Mesothelial cell of epicardium (in vitro differentiated cells): ENCODE measurements around the gene NYNRIN. TPM values are rescaled to one million over a fixed set of nuclear protein-coding genes. Genes with fewer than 3 reads are reported as not detected.
"Not testable (repeated sequence)": the region's sequence is repeated elsewhere in the genome, so short reads cannot be mapped to it uniquely, and the experiment has no call there.

Experiments
- DNase-seq, 2 experiments: peaks; one replicate each; pipeline ENCODE4 v3.0.0; 2021; ENCODE audit warnings: low spot score in 2 of 2; ENCODE audit not compliant: unreplicated experiment in 2 of 2
- H3K27ac Mint-ChIP-seq: 2 replicates; pipeline ENCODE4 v1.8.0; 2021; ENCODE audit warnings: mixed read lengths
- H3K27me3 Mint-ChIP-seq: 2 replicates; pipeline ENCODE4 v1.8.0; 2021; ENCODE audit warnings: low read depth, mixed read lengths
- H3K36me3 Mint-ChIP-seq: 2 replicates; pipeline ENCODE4 v1.8.0; 2021; ENCODE audit warnings: mixed read lengths
- H3K4me1 Mint-ChIP-seq: 2 replicates; pipeline ENCODE4 v1.8.0; 2021; ENCODE audit warnings: mixed read lengths
- H3K4me3 Mint-ChIP-seq: 2 replicates; pipeline ENCODE4 v1.8.0; 2021; ENCODE audit warnings: mild to moderate bottlenecking, moderate library complexity, mixed read lengths
- H3K9me3 Mint-ChIP-seq: 2 replicates; pipeline ENCODE4 v1.8.0; 2021; ENCODE audit warnings: mixed read lengths
- CTCF ChIP-seq: fragments of 200-600 bp; sonication (generic); IDR thresholded peaks from one replicate; pipeline ENCODE4 v1.5.0; 2021; ENCODE audit warnings: antibody characterized with exemption; ENCODE audit not compliant: unreplicated experiment
- total RNA-seq: library from RNA; stranded (reverse); gene quantifications from 3 replicates; pipeline ENCODE4 v1.2.1, GENCODE V29; 2021

Gene NYNRIN
- total RNA-seq, 1 donor from 2014 or later: 173 TPM

- peaks cover 4% of the 10 kb centered on the region for H3K9me3 Mint-ChIP-seq
- peak overlapping the region; percentile 96 for H3K27ac Mint-ChIP-seq
- H3K4me1 Mint-ChIP-seq: peaks cover 17% of the 10 kb centered on the region
- H3K36me3 Mint-ChIP-seq: peaks cover 28% of the 10 kb centered on the region
- peak overlapping the region; percentile 88 for H3K4me3 Mint-ChIP-seq
- TF ChIP-seq CTCF: no peak
- H3K27me3 Mint-ChIP-seq: no peaks in the 10 kb centered on the region
- no peak for DNase-seq
Observed at GRCh38 chr14:24443053-24443665, 44.4 kb downstream of the NYNRIN start.

GRCh38 chr14:24450828-24451227 lies 52.0 kb downstream of the NYNRIN start:
- not testable (repeated sequence) for H3K4me1 Mint-ChIP-seq, H3K4me3 Mint-ChIP-seq

GRCh38 chr14:24456980-24457379 lies 58.2 kb downstream of the NYNRIN start:
- DNase-seq: no peak
- TF ChIP-seq CTCF: no peak
- peaks cover 38% of the 10 kb centered on the region for H3K36me3 Mint-ChIP-seq
- H3K4me3 Mint-ChIP-seq: no peak overlapping the region
- H3K9me3 Mint-ChIP-seq: peaks cover 31% of the 10 kb centered on the region
- no peaks in the 10 kb centered on the region for H3K4me1 Mint-ChIP-seq
- no peak overlapping the region for H3K27ac Mint-ChIP-seq
- no peaks in the 10 kb centered on the region for H3K27me3 Mint-ChIP-seq

More at GRCh38 chr14:24450828-24451227, 52.0 kb downstream of the NYNRIN start:
- not testable (repeated sequence) for H3K27me3 Mint-ChIP-seq, DNase-seq, H3K27ac Mint-ChIP-seq
- H3K9me3 Mint-ChIP-seq: peaks cover 32% of the 10 kb centered on the region
- peaks cover 65% of the 10 kb centered on the region for H3K36me3 Mint-ChIP-seq

GRCh38 chr14:24458736-24459135 lies 59.9 kb downstream of the NYNRIN start:
- no peaks in the 10 kb centered on the region for H3K4me1 Mint-ChIP-seq
- no peak for DNase-seq
- peaks cover 22% of the 10 kb centered on the region for H3K9me3 Mint-ChIP-seq
- no peak overlapping the region for H3K4me3 Mint-ChIP-seq
- H3K36me3 Mint-ChIP-seq: peaks cover 25% of the 10 kb centered on the region
- TF ChIP-seq CTCF: no peak
- H3K27me3 Mint-ChIP-seq: no peaks in the 10 kb centered on the region
- H3K27ac Mint-ChIP-seq: no peak overlapping the region

GRCh38 chr14:24459331-24459730 lies 60.5 kb downstream of the NYNRIN start:
- peaks cover 16% of the 10 kb centered on the region for H3K9me3 Mint-ChIP-seq
- no peak for DNase-seq
- H3K36me3 Mint-ChIP-seq: peaks cover 19% of the 10 kb centered on the region
- H3K4me1 Mint-ChIP-seq: no peaks in the 10 kb centered on the region
- no peak overlapping the region for H3K27ac Mint-ChIP-seq
- H3K4me3 Mint-ChIP-seq: no peak overlapping the region
- H3K27me3 Mint-ChIP-seq: no peaks in the 10 kb centered on the region
- TF ChIP-seq CTCF: no peak

GRCh38 chr14:24461336-24461735 lies 62.5 kb downstream of the NYNRIN start:
- Mint-ChIP-seq H3K9me3 (peaks cover 14% of the 10 kb centered on the region), H3K27ac (no peak overlapping the region), H3K36me3 (peaks cover 11% of the 10 kb centered on the region), H3K27me3 (no peaks in the 10 kb centered on the region), H3K4me3 (no peak overlapping the region), H3K4me1 (no peaks in the 10 kb centered on the region)
- DNase-seq: no peak
- no peak for TF ChIP-seq CTCF
